ENCODE data around the gene OTUD7B.
"Not testable (repeated sequence)": the region's sequence is repeated elsewhere in the genome, so short reads cannot be mapped to it uniquely, and the experiment has no call there.

Gene OTUD7B

DNA sequence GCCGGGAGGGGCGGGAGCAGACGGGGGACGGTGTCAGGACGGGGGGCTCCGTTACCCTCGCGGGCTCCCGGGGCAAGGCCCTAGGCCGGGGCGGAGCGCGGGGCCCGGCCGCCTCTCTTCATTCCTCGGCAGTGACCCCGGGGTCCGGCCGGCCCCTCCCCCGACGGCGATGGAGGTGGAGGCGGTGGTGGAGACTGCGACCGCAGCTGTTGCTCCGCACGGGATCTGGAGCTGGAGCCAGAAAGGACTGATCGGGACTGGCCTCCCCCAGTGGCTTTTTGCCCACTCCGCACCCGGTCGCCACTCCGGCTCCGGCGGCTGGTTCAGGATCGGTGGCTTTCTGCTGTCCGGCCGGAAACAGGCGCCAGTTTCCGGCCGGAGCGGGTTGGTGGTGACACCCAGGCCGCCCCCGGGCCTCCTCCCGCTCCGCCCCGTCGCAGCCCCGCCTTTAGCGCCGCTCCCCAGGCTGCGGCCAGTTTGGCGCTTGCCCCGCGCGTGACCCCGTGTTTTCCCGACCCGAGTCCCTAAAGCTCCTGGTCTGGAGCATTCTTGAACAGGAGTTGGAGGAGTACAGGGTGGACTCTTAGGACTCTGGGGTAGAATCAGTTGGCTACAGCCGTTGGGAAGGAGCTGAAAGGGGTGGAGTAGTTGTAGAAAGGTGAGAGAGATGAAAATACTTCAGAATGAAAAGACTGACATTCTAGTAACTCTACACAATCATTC, at the start of gene OTUD7B:
Gene OTUD7B (minus strand): TSS at position 334 of the 723 bp plus-strand sequence. CDS start 33,216 bp downstream, outside the sequence.
- peak; percentile 95 for DNase-seq (ENCODE audit: low read depth, low spot score)

DNA sequence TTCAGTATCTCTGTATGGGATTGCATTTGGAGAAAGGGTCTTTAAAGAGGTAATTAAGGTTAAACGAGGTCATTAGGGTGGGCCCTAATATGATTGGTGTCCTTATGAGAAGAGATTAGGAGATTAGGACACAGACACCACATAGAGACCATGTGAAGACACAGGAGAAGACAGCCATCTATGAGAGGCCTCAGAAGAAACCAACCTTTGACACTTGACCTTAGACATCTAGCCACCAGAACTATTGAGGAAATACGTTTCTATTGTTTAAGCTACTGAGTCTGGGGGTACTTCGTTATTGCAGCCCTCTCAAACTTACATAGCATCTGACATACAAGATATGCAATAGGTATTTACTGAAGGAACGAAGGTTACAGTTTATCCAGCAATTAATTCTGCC, 49.7 kb upstream of the OTUD7B start:
- DNase-seq (ENCODE audit: low read depth, low spot score): no peak

DNA sequence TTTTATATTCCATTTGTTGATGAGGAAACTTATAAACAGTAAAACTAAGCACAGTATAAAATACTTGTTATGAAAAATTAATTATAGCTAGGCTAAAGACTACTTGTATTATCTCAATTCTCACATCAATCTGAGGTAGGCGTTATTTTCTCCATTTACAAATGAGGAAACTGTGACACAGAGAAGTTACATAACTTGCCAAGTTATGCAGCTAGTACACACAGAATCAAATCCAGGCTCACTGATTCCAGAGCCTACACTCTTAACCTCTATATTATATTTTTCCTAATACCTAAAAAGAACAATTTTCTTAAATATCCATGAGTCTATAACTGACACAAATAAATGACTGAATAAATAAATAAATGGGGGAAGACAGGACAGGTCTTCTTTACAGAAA, 45.9 kb upstream of the OTUD7B start:
- no peak for DNase-seq (ENCODE audit: low read depth, low spot score)

DNA sequence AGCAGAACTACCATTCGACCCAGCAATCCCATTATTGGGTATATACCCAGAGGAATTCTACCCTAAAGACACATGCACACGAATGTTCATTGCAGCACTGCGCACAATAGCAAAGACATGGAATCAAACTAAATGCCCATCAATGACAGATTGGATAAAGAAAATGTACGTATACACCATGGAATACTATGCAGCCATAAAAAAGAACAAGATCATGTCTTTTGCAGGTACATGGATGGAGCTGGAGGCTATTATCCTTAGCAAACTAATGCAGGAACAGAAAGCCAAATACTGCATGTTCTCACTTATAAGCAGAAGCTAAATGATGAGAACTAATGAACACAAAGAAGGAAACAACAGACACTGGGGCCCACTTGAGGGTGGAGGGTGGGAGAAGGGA, 45.0 kb upstream of the OTUD7B start:
- not testable (repeated sequence) for DNase-seq (ENCODE audit: low read depth, low spot score)

DNA sequence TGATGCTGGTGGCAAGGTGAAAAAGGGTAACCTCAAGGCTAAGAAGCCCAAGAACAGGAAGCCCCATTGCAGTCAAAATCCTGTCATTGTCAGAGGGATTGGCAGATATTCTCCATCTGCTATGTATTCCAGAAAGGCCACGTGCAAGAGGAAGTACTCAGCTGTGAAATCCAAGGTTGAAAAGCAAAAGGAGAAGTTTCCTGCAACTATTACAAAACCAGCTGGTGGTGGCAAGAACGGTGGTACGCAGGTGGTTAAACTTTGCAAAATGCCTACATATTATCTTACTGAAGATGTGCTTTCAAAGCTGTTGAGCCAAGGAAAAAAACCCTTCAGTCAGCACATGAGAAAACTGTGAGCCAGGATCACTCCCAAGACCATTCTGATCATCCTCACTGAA, 43.4 kb upstream of the OTUD7B start:
- no peak for DNase-seq (ENCODE audit: low read depth, low spot score)

DNA sequence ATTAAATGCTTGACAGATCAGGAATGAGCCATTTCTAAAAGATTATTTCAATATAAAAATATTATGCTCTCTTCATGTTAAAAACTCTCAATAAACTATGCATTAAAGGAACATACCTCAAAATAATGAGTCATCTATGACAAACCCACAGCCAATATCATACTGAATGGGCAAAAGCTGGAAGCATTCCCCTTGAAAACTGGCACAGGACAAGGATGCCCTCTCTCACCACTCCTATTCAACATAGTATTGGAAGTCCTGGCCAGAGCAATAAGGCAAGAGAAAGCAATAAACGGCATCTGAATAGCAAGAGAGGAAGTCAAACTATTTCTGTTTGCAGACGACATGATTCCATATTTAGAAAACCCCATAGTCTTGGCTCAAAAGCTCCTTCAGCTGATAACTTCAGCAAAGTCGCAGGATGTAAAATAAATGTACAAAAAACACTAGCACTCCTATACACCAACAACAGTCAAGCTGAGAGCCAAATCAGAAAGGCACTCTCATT, 41.4 kb upstream of the OTUD7B start:
- not testable (repeated sequence) for DNase-seq (ENCODE audit: low read depth, low spot score)

- DNase-seq (ENCODE audit: low read depth, low spot score): no peak
Observed at GRCh38 chr1:150051089-150051373, 40.5 kb upstream of the OTUD7B start.

- no peak for DNase-seq (ENCODE audit: low read depth, low spot score)
Observed at GRCh38 chr1:150049926-150050325, 39.4 kb upstream of the OTUD7B start.

GRCh38 chr1:150034336-150034735, 23.8 kb upstream of the OTUD7B start:
- no peak for DNase-seq (ENCODE audit: low read depth, low spot score)

GRCh38 chr1:150028322-150028721, 17.8 kb upstream of the OTUD7B start:
- no peak for DNase-seq (ENCODE audit: low read depth, low spot score)

DNA sequence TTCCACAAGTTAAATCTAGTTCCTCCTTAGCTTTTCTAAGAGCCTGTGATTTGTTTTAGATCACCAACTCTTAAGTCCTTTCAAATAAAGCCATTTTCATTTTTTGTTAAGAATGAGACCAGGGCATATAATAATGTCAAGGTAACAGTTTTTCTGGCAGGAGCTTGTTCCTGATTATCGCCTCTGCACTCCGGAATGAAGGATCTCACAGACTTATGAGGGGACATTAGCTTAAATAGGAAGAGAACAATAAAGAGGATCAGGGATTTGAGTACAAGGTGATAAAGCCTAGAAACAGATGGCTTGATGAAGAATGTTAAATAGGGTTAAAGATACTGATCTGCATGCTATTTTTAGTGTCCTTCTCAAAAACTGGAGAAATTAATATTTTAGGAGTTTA, 13.6 kb upstream of the OTUD7B start:
- no peak for DNase-seq (ENCODE audit: low read depth, low spot score)

DNA sequence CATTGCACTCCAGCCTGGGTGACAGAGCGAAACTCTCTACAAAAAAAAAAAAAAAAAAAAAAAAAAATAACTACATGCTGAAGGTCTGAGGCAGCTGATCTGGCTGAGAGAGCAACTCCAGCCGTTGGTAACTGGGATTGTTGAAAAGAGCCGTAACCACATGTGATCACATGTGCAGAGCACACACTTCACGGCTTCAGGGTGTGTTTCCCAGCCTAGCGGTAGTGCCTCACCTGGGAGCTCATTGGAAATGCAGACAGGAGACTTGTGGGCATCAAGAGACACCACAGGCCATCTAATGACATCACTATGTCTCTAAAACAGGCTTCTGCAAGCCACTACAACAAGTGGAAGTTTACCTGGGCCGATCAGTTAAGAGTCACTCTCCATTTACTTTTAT, 11.8 kb upstream of the OTUD7B start:
- DNase-seq (ENCODE audit: low read depth, low spot score): peak; percentile 40

- no peak for DNase-seq (ENCODE audit: low read depth, low spot score)
Observed at GRCh38 chr1:150021191-150021694, 10.7 kb upstream of the OTUD7B start.

DNA sequence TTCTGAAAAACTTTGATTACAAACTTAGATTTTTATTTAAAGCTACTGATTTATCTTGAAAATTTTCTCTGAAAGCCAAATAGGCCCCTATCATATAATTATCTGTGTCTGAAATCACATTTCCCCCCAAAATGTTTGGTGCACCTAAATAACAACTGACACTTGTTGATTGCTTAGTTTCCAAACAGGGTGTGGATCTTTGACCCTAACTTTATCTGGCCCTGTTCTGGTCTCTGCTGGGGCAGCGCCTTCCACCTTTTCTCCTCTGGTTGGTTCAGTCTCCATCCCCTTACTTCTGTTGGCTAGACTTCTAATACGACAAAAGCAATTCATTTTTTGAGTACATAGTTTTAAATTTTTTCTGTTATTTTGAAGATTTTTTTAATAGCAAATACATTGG, 10.2 kb upstream of the OTUD7B start:
- no peak for DNase-seq (ENCODE audit: low read depth, low spot score)

GRCh38 chr1:150018165-150018564, 7.6 kb upstream of the OTUD7B start:
- no peak for DNase-seq (ENCODE audit: low read depth, low spot score)

DNA sequence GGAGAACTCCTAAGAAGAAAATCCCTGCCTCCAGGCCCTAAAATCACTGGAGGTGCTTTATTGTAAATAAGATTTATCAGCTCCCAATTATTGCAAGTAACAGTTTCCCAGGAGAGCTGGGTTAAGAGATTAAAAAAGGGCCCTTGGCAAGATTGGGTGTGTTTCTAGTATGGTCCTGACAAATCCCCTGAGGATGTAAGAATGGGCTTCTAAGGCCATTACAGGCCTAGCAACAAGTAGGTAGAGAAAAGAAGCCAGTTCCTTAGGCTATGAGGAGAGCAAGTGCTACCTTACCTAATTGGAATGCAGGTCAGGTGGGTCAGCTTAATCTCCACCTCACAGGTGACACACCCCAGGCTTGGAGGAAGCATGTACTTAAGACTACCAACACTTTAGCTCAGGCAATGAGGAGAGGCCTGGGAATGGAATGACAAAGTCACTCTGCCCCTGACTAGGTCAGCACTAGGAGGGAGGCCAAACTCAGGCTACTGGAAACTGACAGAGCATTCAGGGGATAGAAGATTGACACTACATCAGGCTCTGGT, 6.8 kb upstream of the OTUD7B start:
- DNase-seq (ENCODE audit: low read depth, low spot score): peak; percentile 90

GRCh38 chr1:150015651-150016131, 5.2 kb upstream of the OTUD7B start:
- no peak for DNase-seq (ENCODE audit: low read depth, low spot score)

DNA sequence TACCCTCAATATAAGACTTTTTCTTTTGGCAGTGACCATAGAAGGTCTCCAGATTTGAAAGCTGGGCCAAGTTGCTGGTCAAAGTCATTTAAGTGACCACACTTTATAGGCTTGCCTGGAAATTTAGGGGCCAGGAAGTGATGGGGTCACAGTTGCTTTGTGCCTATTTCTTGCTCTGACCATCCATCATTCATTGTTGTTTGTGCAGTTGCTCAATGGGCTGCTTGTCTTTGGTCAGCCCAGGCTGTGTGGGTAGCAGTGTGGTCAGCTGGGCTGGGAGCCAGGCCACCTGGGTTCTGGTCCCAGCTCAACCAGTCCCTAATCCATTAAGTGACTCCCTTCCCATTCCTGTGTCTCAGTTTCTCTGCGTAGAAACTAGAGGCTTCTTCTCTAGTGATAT, 2.1 kb upstream of the OTUD7B start:
- DNase-seq (ENCODE audit: low read depth, low spot score): no peak

DNA sequence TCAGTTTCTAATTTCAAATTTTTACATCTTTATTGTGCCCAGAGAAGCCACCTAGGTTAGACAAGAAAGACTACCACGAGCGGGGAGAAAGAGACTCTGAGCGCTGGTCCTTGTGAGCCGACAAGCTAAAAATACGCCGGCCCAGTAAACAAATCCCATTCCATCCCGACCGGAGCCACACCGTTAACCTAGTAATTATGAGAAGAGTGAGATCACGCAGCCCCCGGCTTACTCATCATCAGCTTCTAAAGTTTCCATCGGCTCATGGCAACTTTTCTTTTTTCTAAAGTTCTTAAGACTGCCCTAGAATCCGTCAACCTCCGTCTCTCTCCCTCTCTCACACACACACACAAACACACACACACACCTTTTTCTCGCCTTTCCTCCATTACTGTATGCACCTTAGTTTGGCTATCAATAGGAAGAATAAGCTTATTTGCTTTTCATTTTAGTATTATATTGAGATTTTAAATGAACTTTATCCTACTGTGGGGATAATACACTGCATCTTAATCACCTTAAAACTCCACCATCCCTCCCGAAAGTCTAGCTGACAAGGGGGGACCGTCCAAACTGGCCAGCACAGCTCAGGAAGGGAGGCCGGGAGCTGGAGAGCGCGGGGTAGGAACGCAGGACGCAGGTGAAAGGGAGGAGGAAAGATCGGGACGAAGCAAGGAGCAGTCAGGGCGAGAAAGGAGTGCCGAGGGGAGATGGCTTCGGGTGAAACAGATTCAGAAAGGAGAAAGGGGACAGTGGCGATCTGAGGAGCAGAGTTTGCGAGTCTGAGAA, 728 bp downstream of the OTUD7B start:
- peak; percentile 70 for DNase-seq (ENCODE audit: low read depth, low spot score)

DNA sequence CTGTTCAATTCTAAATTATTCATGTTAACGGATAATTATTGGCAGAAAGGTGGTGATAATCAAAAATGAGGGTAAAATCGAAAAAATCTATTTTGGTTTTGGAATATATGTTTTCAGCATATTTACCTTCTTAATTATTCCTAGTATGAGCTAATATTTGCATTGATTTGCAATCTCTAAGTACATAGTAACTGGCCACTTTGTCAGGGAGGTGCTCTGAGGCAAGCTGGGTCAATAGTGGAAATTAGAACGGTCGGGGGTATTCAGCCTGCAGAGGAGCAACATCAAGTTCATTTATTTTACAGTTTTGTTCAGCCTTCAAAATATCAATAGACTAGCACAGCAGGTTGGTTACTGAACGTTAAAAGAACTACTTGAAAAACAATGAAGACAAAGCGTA, 1.8 kb downstream of the OTUD7B start:
- no peak for DNase-seq (ENCODE audit: low read depth, low spot score)

DNA sequence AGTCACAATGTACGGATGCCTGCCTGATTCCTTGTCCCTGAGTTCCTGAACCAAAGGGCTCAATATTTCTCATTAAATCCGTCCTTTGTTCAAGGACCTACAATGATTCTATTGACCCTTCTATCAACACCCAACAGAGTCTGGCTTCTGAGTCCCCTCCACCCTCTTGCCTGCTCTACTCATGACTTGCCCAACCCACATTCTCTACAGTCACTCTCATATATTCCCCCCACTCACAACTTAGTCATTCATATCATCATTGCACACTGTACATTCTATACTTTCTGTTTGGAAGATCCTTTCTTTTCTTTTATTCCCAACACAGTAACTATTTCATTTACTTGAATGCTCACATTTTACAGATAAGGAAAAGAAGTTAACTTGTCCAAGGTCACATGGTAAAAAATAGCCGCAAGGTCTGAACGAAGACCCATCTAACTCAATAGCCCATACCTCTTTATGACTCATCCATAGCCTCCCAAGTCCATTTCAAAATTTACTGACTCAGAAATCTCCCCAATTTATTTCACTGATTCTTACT, 3.6 kb downstream of the OTUD7B start:
- no peak for DNase-seq (ENCODE audit: low read depth, low spot score)

GRCh38 chr1:150005606-150006005, 4.9 kb downstream of the OTUD7B start:
- DNase-seq (ENCODE audit: low read depth, low spot score): no peak

Data from ELF-1 (cell line).